Breast epithelium (tissue), 3 donors: ENCODE data around the gene NEK10.

Source experiments
- CTCF ChIP-seq, 3 donors: fragments of 450-650 bp; IDR thresholded peaks; one replicate each; pipeline ENCODE4 v1.5.1; 2016 to 2017; ENCODE audit warnings: antibody characterized with exemption in 3 of 3, mild to moderate bottlenecking in 3 of 3, moderate library complexity in 3 of 3
- POLR2A ChIP-seq: fragments of 450-650 bp; IDR thresholded peaks from one replicate; pipeline ENCODE4 v1.6.1; 2016; ENCODE audit warnings: antibody characterized with exemption, mild to moderate bottlenecking, moderate library complexity
- POLR2AphosphoS5 ChIP-seq, 3 donors: sonication (generic); formaldehyde crosslinking; IDR thresholded peaks; one replicate each; pipeline ENCODE4 v1.6.1; 2017; ENCODE audit warnings: antibody characterized with exemption in 3 of 3

DNA sequence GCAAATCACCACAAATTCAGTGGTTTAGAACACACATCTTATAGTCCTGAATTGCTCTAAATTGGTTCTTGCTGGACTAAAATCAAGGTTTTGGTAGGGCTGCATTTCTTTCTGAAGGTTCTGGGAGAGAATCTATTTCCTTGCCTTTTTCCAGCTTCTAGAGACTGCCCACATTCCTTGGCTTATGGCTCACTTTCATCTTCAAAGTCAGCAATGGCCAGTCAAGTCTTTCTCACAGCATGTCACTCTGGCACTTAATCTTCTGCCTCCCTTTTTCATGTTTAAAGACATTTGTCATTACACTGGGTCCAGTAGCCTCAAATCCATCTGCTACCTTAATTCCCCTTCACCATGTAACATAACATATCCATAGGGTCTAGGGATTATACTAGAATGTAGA is 149.0 kb downstream of the NEK10 start:
- TF ChIP-seq POLR2A (no peak), CTCF (IDR thresholded peaks at IDR 0.05) (no peak), POLR2AphosphoS5 (IDR thresholded peaks at IDR 0.05) (no peak)
